GM13976 (cell line): ENCODE measurements around the gene DEDD2.

Source experiments
- DNase-seq: peaks from one replicate; pipeline ENCODE4 v3.0.0; 2012; ENCODE audit warnings: low spot score
- in situ Hi-C: fragments of 300-500 bp; cut with MboI; formaldehyde crosslinking; loops from one replicate; pipeline ENCODE4 v1.12.0; 2022; ENCODE audit warnings: low sequenced_read_pairs, mixed read lengths, inconsistent platforms; ENCODE audit not compliant: unreplicated experiment
- TF ChIP-seq, protein P1 (sequence below): IDR thresholded peaks from 2 replicates; pipeline ENCODE4 v1.5.1; 2012; ENCODE audit warnings: borderline replicate concordance, mild to moderate bottlenecking; ENCODE audit not compliant: insufficient read depth; ENCODE audit errors: extremely low read depth, missing control alignments, control extremely low read depth

DEDD2 gene

DNA sequence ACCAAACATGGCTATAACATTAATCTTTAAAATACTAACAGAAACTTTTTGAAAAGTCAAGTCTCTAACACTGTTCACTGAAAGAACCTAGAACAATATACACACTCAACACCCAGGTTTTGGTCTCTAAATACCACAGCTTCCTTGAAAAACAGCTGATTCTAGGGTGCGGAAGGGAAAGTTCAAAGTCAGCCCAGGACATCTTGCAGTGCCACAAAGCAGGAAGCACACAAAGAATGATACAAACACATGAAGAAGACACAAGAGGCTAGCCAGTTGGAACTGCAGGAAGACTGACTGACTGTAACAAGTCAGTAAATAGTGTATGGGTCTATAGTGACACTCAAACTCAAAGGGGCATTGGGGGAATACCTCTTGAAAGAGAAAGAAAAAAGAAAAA, 4.6 kb downstream of the DEDD2 start:
- in situ Hi-C loops: no loop called here
- no peak for DNase-seq
- TF ChIP-seq, protein P1, sequence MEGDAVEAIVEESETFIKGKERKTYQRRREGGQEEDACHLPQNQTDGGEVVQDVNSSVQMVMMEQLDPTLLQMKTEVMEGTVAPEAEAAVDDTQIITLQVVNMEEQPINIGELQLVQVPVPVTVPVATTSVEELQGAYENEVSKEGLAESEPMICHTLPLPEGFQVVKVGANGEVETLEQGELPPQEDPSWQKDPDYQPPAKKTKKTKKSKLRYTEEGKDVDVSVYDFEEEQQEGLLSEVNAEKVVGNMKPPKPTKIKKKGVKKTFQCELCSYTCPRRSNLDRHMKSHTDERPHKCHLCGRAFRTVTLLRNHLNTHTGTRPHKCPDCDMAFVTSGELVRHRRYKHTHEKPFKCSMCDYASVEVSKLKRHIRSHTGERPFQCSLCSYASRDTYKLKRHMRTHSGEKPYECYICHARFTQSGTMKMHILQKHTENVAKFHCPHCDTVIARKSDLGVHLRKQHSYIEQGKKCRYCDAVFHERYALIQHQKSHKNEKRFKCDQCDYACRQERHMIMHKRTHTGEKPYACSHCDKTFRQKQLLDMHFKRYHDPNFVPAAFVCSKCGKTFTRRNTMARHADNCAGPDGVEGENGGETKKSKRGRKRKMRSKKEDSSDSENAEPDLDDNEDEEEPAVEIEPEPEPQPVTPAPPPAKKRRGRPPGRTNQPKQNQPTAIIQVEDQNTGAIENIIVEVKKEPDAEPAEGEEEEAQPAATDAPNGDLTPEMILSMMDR: no peak

DNA sequence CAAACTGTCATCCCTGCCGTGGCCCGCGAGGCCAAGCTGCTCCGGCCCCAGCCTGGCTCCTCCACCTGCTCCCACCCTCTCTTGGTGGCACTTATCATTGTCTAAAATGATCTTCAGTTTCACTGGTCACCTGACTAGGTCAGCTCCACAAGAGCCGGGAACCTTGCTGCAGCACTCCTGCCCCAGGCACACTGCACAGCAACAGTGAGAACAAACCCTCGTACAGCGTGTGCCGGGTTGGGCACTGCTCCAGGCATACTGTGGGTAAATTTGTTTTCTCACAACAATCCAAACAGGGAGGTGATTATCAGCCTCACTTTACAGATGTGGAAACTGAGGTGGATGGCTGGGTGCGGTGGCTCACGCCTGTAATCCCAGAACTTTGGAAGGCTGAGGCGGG, 8.9 kb downstream of the DEDD2 start:
- DNase-seq: no peak
- in situ Hi-C loops: no loop called here
- TF ChIP-seq, protein P1: no peak

DNA sequence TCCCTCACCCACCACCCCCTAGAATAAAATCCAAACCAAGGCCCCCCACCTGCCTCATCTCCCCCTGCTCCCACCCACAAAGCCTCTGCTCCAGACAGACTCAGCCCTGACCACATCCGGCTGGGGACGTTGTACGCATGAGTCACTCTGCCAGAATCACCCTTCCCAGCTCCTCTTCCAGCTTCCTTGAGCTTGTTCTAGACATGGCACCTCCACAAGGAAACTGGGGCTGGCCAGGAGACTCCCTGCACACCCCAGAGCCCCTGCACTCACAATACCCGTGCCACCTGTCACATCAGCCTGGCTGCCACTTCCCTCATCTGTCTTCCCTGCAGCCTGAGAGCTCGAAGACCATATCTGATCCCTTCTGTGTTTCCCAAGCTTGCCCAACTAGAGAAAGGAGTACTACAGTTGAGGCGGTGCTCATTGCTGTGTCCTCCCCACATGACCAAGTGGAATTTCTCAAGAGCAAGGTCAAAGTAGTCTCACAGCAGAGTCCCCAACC, 9.7 kb downstream of the DEDD2 start:
- in situ Hi-C loops: no loop called here
- TF ChIP-seq, protein P1: no peak

DNA sequence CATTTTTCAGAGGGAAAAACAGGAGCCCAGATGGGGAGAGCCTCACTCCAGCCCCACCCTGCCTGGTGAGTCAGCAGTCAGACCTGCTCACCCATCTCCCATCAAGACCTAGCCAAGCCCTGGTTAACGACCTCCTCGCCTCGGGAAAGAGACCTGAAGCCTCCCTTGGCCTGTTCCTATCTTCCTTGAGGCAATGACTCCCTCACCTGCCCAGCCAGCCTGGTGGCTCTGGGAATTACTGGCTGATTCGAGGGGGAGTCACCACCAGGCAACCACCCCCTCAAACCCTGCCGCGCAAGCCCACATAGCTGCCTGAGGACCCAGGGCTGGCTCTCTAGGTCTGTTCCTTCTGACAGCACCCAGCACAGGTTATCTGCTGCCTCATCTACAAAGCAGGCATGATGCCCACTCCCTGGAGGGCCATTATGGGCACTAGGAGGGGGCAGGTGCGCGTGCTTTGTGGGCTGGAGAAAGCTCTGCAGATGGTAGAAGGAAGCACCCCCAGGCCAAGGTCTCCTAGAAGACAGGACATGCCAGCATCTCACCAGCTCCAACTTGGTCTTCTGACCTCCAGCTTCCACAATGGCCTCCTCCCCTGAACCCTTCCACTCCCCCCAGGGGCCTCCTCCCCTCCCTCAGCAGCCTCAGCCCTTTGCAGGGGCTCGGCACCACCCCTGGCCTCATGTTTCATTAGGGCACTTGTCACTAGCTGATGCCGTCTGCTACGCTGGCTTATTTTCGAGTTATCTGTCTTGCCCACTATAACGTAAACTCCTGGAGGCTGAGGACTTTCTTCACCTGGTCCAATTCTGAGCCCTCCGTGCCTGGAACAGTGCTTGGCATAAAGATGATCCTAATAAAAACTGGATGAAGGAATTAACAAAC, 10.4 kb downstream of the DEDD2 start:
- in situ Hi-C loops: no loop called here
- no peak for DNase-seq
- TF ChIP-seq, protein P1: no peak

More for the DNA sequence above, 9.7 kb downstream of the DEDD2 start:
- no peak for DNase-seq

DNA sequence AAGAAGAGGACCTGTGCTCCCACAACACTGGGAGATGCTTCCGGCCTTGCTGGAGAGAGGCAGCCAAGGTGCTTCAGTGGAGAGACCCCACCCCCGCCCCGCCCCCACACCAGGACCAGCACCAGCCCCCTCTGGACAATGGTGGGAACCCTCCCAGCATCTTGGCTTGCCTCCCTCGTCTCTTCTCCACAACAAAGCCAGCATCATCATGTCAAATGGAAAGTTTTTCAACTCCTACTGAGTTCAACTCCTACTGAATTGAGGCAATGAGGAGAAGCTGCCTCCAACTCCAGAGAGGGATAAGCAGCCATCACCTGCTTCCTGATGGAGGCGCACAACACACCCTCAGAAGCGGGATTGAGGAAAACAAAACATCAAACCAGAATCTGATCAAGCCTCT, 12.8 kb downstream of the DEDD2 start:
- in situ Hi-C loops: no loop called here
- no peak for DNase-seq
- TF ChIP-seq, protein P1: no peak

DNA sequence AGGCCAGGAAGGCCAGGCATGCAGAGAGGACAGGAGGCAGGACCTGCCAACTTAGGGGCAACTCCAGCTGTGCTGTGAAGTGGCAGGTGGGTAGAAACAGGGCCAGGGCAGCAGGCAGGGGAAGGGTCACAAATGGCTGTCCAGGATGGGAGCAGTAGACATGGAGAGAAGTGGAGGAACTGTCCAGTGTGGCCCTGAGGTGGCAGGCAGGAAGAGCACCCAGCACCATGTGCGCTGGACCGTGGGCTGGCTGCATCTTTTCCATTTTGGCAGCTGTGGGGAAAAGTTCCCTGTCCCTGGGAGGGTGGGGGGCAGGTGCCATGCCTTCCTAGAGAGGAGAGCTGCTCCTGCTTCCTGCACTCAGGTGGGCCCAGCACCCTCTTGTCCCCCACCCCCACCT, 13.8 kb downstream of the DEDD2 start:
- in situ Hi-C loops: no loop called here
- DNase-seq: no peak
- TF ChIP-seq, protein P1: no peak
